Tibial nerve (tissue), 4 donors: ENCODE data around the gene MIEF1. TPM values are rescaled to one million over a fixed set of nuclear protein-coding genes. Genes with fewer than 3 reads are reported as not detected.

ENCODE experiments used
- DNase-seq, 2 donors: peaks; one replicate each; pipeline ENCODE4 v3.0.0-alpha.2; 2019; ENCODE audit warnings: low spot score in 2 of 2
- H3K27ac ChIP-seq, 4 donors: fragments of 200-600 bp; sonication (generic) in 3 of 4; one replicate each; pipeline ENCODE4 v1.5.1; 2017 to 2019; ENCODE audit warnings: mild to moderate bottlenecking in 1 of 4
- H3K27me3 ChIP-seq, 2 donors: fragments of 200-600 bp; sonication (generic) in 1 of 2; one replicate each; pipeline versions ENCODE4 v1.5.1 to v1.6.0; 2017 to 2019
- H3K36me3 ChIP-seq, 3 donors: fragments of 200-600 bp; sonication (generic); one replicate each; pipeline ENCODE4 v1.5.1; 2018 to 2019
- H3K4me1 ChIP-seq, 4 donors: fragments of 200-600 bp; sonication (generic) in 3 of 4; one replicate each; pipeline ENCODE4 v1.5.1; 2017 to 2019
- H3K4me3 ChIP-seq, 4 donors: fragments of 200-600 bp; sonication (generic) in 3 of 4; one replicate each; pipeline ENCODE4 v1.5.1; 2017 to 2019; ENCODE audit warnings: mild to moderate bottlenecking in 1 of 4, moderate library complexity in 1 of 4
- H3K9me3 ChIP-seq, 4 donors: fragments of 200-600 bp; sonication (generic) in 3 of 4; one replicate each; pipeline ENCODE4 v1.5.1; 2017 to 2019
- EP300 ChIP-seq, 2 donors: sonication (generic); formaldehyde crosslinking; IDR thresholded peaks; one replicate each; pipeline ENCODE4 v1.6.1; 2017; ENCODE audit warnings: antibody characterized with exemption in 2 of 2, mild to moderate bottlenecking in 1 of 2
- POLR2A ChIP-seq, 2 donors: fragments of 450-650 bp; IDR thresholded peaks; one replicate each; pipeline ENCODE4 v1.6.1; 2017; ENCODE audit warnings: antibody characterized with exemption in 2 of 2, mild to moderate bottlenecking in 2 of 2, moderate library complexity in 2 of 2
- WGBS, 2 donors: methylation state at CpG; one replicate each; pipeline ENCODE4 v1.1.5; 2018; 5-methylcytosine and 5-hydroxymethylcytosine counted together
- total RNA-seq, 4 donors: library from RNA; depleted of rRNA; stranded (reverse); fragments of >200 nt; gene quantifications; one replicate each; pipeline ENCODE4 v1.1.0, GENCODE V29; 2016
- TF ChIP-seq, protein P1 (sequence below), 5 experiments: fragments of 200-600 bp in 3 of 5; fragments of 450-650 bp in 2 of 5; sonication (generic) in 3 of 5; IDR thresholded peaks; one replicate each; pipeline ENCODE4 v1.5.1; 2016 to 2019; ENCODE audit warnings: antibody characterized with exemption in 5 of 5, mild to moderate bottlenecking in 3 of 5, moderate library complexity in 2 of 5

The MIEF1 gene
- total RNA-seq, 4 donors from 2014 or later = 18.0 to 38.2 (median 26.9) TPM

DNA sequence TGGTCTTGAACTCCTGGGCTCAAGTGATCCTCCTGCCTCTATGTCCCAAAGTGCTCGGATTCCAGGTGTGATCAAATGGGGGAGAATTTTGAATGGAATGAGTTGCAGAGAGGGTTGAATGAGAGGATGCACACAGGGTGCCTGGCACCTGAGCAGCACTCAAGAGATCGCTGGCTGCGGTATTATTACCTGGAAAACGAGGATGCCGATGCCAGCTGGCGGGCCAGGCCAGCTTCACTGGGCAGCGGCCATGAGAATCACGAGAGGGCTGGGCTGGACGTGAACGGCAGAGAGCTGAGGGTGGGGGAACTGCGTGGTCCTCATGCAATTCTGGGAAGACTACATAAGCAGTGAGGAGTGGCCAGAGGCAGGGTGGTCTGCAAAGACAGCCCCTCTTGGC lies 42.4 kb upstream of the MIEF1 start:
- no peak for DNase-seq
- Histone ChIP-seq H3K36me3 (no peaks in the 10 kb centered on the region), H3K27me3 (peaks cover 0 to 4% of the 10 kb centered on the region in 2 donors), H3K4me1 (peaks cover 0 to 87% (median 39%) of the 10 kb centered on the region in 4 donors), H3K4me3 (no peak overlapping the region), H3K9me3 (no peaks in the 10 kb centered on the region), H3K27ac (peak overlapping the region in 3 of 4 donors; percentile 95)
- WGBS, 2 donors = 70 to 76% methylated on average over 11 of the region's 11 CpGs
- TF ChIP-seq EP300 (IDR thresholded peaks at IDR 0.05) (no peak), POLR2A (IDR thresholded peaks at IDR 0.05) (no peak)
- TF ChIP-seq, protein P1, sequence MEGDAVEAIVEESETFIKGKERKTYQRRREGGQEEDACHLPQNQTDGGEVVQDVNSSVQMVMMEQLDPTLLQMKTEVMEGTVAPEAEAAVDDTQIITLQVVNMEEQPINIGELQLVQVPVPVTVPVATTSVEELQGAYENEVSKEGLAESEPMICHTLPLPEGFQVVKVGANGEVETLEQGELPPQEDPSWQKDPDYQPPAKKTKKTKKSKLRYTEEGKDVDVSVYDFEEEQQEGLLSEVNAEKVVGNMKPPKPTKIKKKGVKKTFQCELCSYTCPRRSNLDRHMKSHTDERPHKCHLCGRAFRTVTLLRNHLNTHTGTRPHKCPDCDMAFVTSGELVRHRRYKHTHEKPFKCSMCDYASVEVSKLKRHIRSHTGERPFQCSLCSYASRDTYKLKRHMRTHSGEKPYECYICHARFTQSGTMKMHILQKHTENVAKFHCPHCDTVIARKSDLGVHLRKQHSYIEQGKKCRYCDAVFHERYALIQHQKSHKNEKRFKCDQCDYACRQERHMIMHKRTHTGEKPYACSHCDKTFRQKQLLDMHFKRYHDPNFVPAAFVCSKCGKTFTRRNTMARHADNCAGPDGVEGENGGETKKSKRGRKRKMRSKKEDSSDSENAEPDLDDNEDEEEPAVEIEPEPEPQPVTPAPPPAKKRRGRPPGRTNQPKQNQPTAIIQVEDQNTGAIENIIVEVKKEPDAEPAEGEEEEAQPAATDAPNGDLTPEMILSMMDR (IDR thresholded peaks at IDR 0.05) = no peak

DNA sequence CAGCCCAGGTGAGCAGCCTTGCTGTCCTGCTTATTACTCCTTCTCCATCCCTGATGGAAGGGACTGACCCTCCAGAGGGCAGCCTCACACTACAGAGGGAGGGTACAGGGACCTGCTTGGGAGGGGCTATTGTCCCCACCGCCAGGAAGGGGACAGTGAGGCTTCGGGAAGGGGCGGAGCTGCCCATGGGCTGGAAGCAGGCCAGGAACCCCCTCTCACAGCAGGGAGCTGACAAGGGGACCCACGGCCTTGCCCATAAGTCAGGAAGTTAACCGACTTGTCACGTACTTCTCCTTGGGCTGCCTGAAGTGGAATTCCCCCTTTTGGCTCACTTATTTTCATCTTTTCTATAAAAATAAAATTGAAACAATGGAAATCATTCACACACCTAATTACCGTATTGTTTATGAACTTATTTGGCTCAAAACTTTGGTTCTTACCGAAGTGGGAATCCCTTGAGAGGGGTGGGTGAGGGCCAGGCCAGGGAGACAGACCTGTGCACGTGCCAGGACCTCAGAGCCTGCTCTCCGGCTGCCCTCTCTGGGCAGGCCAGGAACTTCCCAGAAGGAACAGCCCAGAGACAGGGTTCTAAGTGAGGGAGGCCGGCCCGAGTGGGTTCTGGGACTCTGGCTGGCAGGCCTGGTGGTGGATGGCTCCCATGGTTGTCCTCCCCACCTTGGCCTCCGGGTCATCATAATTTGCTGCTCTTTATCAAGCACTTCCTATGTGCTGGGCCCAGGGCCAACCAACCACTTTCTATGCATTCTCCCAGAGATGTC lies 39.5 kb upstream of the MIEF1 start:
- Histone ChIP-seq H3K4me3 (no peak overlapping the region), H3K27ac (peak overlapping the region; percentile 72 to 95 (median 85)), H3K9me3 (no peaks in the 10 kb centered on the region), H3K4me1 (peaks cover 0 to 95% (median 55%) of the 10 kb centered on the region in 4 donors), H3K36me3 (no peaks in the 10 kb centered on the region), H3K27me3 (no peaks in the 10 kb centered on the region)
- no peak for DNase-seq
- WGBS, 2 donors = 21 to 26% methylated on average over 11 to 13 of the region's 13 CpGs
- TF ChIP-seq EP300 (IDR thresholded peaks at IDR 0.05) = peak in 1 of 2 donors; percentile 43
- TF ChIP-seq, protein P1 (IDR thresholded peaks at IDR 0.05) = no peak

GRCh38 chr22:39463277-39463676 lies 38.8 kb upstream of the MIEF1 start:
- H3K36me3 ChIP-seq = no peaks in the 10 kb centered on the region
- H3K4me1 ChIP-seq = peaks cover 0 to 96% (median 61%) of the 10 kb centered on the region in 4 donors
- 78 to 81% methylated on average over 5 to 6 of the region's 6 CpGs for WGBS, 2 donors
- no peak for DNase-seq
- no peaks in the 10 kb centered on the region for H3K9me3 ChIP-seq
- no peaks in the 10 kb centered on the region for H3K27me3 ChIP-seq
- peak overlapping the region; percentile 72 to 95 (median 85) for H3K27ac ChIP-seq
- H3K4me3 ChIP-seq = no peak overlapping the region
- TF ChIP-seq POLR2A (IDR thresholded peaks at IDR 0.05) (no peak), EP300 (IDR thresholded peaks at IDR 0.05) (no peak)
- TF ChIP-seq, protein P1 (IDR thresholded peaks at IDR 0.05) = no peak

DNA sequence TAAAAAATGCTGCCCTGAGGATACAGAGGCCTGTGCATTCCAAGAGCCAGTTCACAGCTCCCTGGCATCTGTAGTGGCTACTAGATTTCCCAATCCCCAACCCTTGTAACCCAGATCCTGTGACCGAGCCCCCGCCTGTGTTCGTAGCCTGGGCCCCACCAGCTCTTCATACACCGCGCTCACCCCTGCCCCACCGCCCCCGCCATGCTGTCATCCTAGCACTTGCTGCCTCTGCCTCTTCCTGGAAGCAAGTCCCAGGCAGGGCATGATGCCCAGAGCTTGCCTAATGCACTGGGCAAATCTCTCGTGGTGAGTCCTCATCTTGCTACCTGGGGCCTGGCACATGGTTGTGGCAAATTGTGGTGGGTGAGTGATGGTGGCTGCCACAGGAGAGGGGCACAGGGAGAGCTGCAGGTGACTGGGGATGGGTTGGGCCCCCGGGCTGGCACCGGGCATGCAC lies 38.1 kb upstream of the MIEF1 start:
- peaks cover 0 to 96% (median 65%) of the 10 kb centered on the region in 4 donors for H3K4me1 ChIP-seq
- TF ChIP-seq POLR2A (IDR thresholded peaks at IDR 0.05) (no peak), EP300 (IDR thresholded peaks at IDR 0.05) (peak in 1 of 2 donors; percentile 60)
- H3K27ac ChIP-seq = peak overlapping the region; percentile 72 to 95 (median 85)
- H3K36me3 ChIP-seq = no peaks in the 10 kb centered on the region
- H3K4me3 ChIP-seq = no peak overlapping the region
- no peaks in the 10 kb centered on the region for H3K27me3 ChIP-seq
- no peak for DNase-seq
- WGBS, 2 donors = 60 to 71% methylated on average over 10 of the region's 10 CpGs
- H3K9me3 ChIP-seq = no peaks in the 10 kb centered on the region

DNA sequence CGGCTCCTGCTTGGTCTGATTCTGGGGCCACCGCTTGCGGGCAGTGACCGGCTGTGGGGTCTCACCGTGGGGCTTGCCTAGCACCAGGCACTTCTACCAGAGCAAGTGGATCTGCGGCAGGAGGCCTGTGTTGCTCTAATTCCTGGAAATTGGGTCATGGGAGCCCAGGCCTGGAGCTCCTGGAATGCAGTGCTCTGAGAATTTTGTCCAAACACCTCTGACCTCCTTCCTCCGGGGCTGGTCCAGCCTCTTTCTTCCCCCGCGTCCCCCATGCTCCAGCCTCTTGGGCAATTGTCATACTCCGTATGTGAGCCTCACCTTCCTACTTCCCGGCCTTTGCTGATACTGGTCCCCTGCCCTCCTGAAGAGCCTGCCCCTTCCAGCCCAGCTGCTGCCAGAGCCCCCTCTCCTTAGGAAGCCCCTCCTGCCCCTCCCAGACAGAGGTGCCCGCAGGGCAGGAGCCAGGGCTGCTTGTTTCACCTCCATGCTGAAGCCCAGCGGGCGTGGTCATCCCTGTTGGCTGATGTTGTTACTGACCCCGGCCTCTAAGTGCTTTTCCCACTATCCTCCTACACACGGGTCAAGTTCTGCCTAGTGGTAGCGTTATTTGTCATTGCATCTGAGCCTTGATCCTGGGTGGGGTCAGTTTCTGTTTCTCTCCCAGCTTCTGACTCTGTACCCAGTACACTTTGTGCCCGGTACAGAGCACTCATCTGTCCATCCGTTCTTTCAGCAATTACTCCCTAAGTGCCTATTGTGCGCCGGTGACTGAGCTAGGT lies 35.7 kb upstream of the MIEF1 start:
- DNase-seq = no peak
- Histone ChIP-seq H3K36me3 (no peaks in the 10 kb centered on the region), H3K4me1 (peaks cover 0 to 100% (median 86%) of the 10 kb centered on the region in 4 donors), H3K4me3 (peak overlapping the region in 1 of 4 donors; percentile 6), H3K27ac (peak overlapping the region; percentile 76 to 95 (median 88)), H3K27me3 (no peaks in the 10 kb centered on the region), H3K9me3 (no peaks in the 10 kb centered on the region)
- WGBS, 2 donors = 47 to 49% methylated on average over 21 of the region's 21 CpGs
- TF ChIP-seq EP300 (IDR thresholded peaks at IDR 0.05) (peak in 1 of 2 donors; percentile 75), POLR2A (IDR thresholded peaks at IDR 0.05) (peak in 1 of 2 donors; percentile 35)
- TF ChIP-seq, protein P1 (IDR thresholded peaks at IDR 0.05) = no peak
